ENCODE measurements around the gene KDM4C. TPM values are rescaled to one million over a fixed set of nuclear protein-coding genes. Genes with fewer than 3 reads are reported as not detected.

KDM4C gene
- total and polyA plus RNA-seq, 2 of the 8 experiments (the other 6 are each of a cell fraction or from before 2014, with no cell fraction given), result 13.0 to 26.1 TPM

DNA sequence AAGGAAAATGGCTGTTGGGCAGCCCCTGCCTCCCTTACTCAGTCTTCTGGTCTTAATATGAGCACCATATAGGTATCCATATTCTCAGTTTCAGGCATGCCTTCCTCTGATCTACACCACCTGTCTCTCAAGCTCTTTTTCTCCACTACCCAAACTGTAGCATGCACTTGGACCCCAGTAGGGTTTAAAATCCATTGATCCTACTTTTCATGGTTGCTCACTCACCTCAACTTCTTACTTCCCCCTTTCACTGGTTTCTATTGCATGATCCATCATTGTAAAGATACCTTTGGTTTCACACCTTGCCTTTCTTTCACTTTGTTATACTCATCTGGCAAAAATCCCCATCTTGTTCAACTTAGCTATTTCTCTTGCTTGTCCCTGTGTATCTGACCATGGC lies 159.4 kb downstream of the KDM4C start:
- Histone ChIP-seq H4K20me1 (replicated peaks in 1 of 2; ENCODE audit: control insufficient read depth in 1 of 2, insufficient read depth in 2 of 2, low read length in 2 of 2) (peaks cover 0 to 1% of the 10 kb centered on the region in 2 experiments), H4K5ac (ENCODE audit: insufficient read length, low read depth, low read length) (no peak overlapping the region), H3K79me1 (ENCODE audit: low read depth, low read length) (no peaks in the 10 kb centered on the region; the same call in 1 of the 2 replicates), H2BK120ac (replicated peaks; ENCODE audit: low read depth, low read length) (no peak overlapping the region), H3K14ac (ENCODE audit: insufficient read length) (no peak overlapping the region), H3K23me2 (ENCODE audit: low read depth, low read length) (no peaks in the 10 kb centered on the region), H3K27ac (ENCODE audit: low read depth, low read length) (no peak overlapping the region), H4K91ac (replicated peaks; ENCODE audit: insufficient read length, low read length) (no peak overlapping the region), H3K4me1 (replicated peaks in 1 of 4; ENCODE audit: control insufficient read depth in 3 of 4, insufficient read depth in 4 of 4, low read length in 3 of 4) (peaks cover 0 to 7% (median 0%) of the 10 kb centered on the region in 4 experiments; a peak in 1 of 7 replicates), H2AFZ (ENCODE audit: low read length) (no peak overlapping the region), H2BK5ac (ENCODE audit: low read depth, low read length) (no peak overlapping the region), H2BK12ac (ENCODE audit: low read depth, low read length) (no peak overlapping the region), H3K79me2 (ENCODE audit: control insufficient read depth in 1 of 2, insufficient read depth in 2 of 2, low read length in 2 of 2) (no peaks in the 10 kb centered on the region), H4K8ac (ENCODE audit: extremely low read depth, insufficient read depth, low read length) (no peak overlapping the region), H3K9ac (replicated peaks in 1 of 4; ENCODE audit: extremely low read depth in 1 of 4, low read depth in 3 of 4, low read length in 3 of 4) (no peak overlapping the region), H3K36me3 (ENCODE audit: control insufficient read depth in 2 of 4, insufficient read depth in 4 of 4, low read length in 3 of 4) (no peaks in the 10 kb centered on the region), H3K4me2 (ENCODE audit: insufficient read depth in 1 of 2, low read depth in 2 of 2, low read length in 2 of 2) (no peak overlapping the region), H2AK5ac (ENCODE audit: low read depth, low read length) (no peak overlapping the region), H3K27me3 (replicated peaks in 1 of 4; ENCODE audit: control insufficient read depth in 3 of 4, extremely low read depth in 1 of 4, insufficient read depth in 3 of 4, low read length in 3 of 4) (no peaks in the 10 kb centered on the region), H3K56ac (replicated peaks; ENCODE audit: insufficient read length, low read depth, low read length) (no peak overlapping the region), H3K18ac (ENCODE audit: extremely low read depth, low read length) (no peak overlapping the region), H3K4me3 (ENCODE audit: extremely low read depth in 1 of 4, insufficient read depth in 2 of 4, low read depth in 3 of 4, low read length in 4 of 4) (no peak overlapping the region), H3K4ac (replicated peaks; ENCODE audit: insufficient read length, low read depth, low read length) (no peak overlapping the region), H3K9me3 (ENCODE audit: insufficient read depth in 2 of 2, low read depth in 1 of 2, low read length in 1 of 2) (no peaks in the 10 kb centered on the region), H3K23ac (ENCODE audit: insufficient read length) (no peak overlapping the region), H2BK20ac (ENCODE audit: low read length) (no peak overlapping the region), H2BK15ac (ENCODE audit: low read length) (no peak overlapping the region)
- no peak for DNase-seq (ENCODE audit: low read depth in 1 of 2, low spot score in 2 of 2)
- ChIA-PET POLR2A (ENCODE audit: partially characterized antibody) (no interaction called here), CTCF (ENCODE audit: partially characterized antibody) (interaction anchor here (2.7 kb wide), 1 partner anchor 136 kb away, joined by 8 read pairs; no protein-coding TSS in a partner anchor)
- no peak for FAIRE-seq
- TF ChIP-seq HDAC6 (IDR thresholded peaks at IDR 0.05; ENCODE audit: low read depth, low read length) (no peak), POU5F1 (IDR thresholded peaks at IDR 0.05; ENCODE audit: low read depth, low read length) (no peak), CTBP2 (IDR thresholded peaks at IDR 0.05; ENCODE audit: borderline replicate concordance, insufficient read depth, insufficient read length, low read length) (no peak), SP2 (IDR thresholded peaks at IDR 0.05; ENCODE audit: low read length) (no peak), ZNF274 (IDR thresholded peaks at IDR 0.05; ENCODE audit: borderline replicate concordance, extremely low read depth, low read length) (no peak), KDM5A (IDR thresholded peaks at IDR 0.05; ENCODE audit: low read length) (no peak), EZH2 (IDR thresholded peaks at IDR 0.05; ENCODE audit: low read depth, low read length, severe bottlenecking) (no peak), PHF8 (conservative IDR thresholded peaks at IDR 0.05; ENCODE audit: low read depth, low read length) (no peak), BRCA1 (IDR thresholded peaks at IDR 0.05; ENCODE audit: low read depth, low read length) (no peak), RXRA (IDR thresholded peaks at IDR 0.05; ENCODE audit: insufficient read depth, low read depth, low read length) (no peak), GTF2F1 (IDR thresholded peaks at IDR 0.05; ENCODE audit: borderline replicate concordance, low read depth, low read length) (no peak), TEAD4 (IDR thresholded peaks at IDR 0.05; ENCODE audit: low read depth, low read length) (no peak), RFX5 (IDR thresholded peaks at IDR 0.05; ENCODE audit: borderline replicate concordance, low read depth, low read length) (no peak)

Measured in H1 (cell line).